Measurements from ENCODE around the gene AVEN.

GRCh38 chr15:34049112-34049511, 10.1 kb upstream of the AVEN start:
- no peak for TF ChIP-seq GATA3 (IDR thresholded peaks at IDR 0.05; ENCODE audit: low read depth, low read length)
- TF ChIP-seq GATA2 (IDR thresholded peaks at IDR 0.05; ENCODE audit: low read depth, low read length): no peak
